Thoracic aorta (tissue), 2 donors: ENCODE results near the gene AKNA. TPM values are rescaled to one million over a fixed set of nuclear protein-coding genes. Genes with fewer than 3 reads are reported as not detected.

Experiments
- ATAC-seq: fragments of 150-250 bp; one replicate; pipeline ENCODE4 v1.8.0; 2017; ENCODE audit warnings: low read depth; ENCODE audit not compliant: insufficient number of reproducible peaks, low FRiP score
- DNase-seq: peaks from one replicate; pipeline ENCODE4 v3.0.0-alpha.2; 2020; ENCODE audit warnings: low spot score
- H3K27ac ChIP-seq, 2 donors: fragments of 200-600 bp; sonication (generic); 1 replicate in 1 of 2; 2 replicates in 1 of 2; pipeline ENCODE4 v1.5.1; 2016; ENCODE audit warnings: mild to moderate bottlenecking in 2 of 2, moderate library complexity in 2 of 2
- H3K27me3 ChIP-seq: fragments of 200-600 bp; sonication (generic); replicated peaks from 2 replicates; pipeline ENCODE4 v1.6.0; 2016; ENCODE audit warnings: mild to moderate bottlenecking; ENCODE audit not compliant: insufficient read depth
- H3K36me3 ChIP-seq: fragments of 200-600 bp; sonication (generic); one replicate; pipeline ENCODE4 v1.5.1; 2016
- H3K4me1 ChIP-seq, 2 donors: fragments of 200-600 bp; sonication (generic); 1 replicate in 1 of 2; 2 replicates in 1 of 2; pipeline versions ENCODE4 v1.5.1 to v1.6.0; 2016; ENCODE audit warnings: low read depth in 2 of 2, mild to moderate bottlenecking in 1 of 2; ENCODE audit not compliant: control insufficient read depth in 1 of 2
- H3K4me3 ChIP-seq: fragments of 200-600 bp; sonication (generic); 2 replicates; pipeline ENCODE4 v1.5.1; 2016; ENCODE audit warnings: mild to moderate bottlenecking
- H3K9me3 ChIP-seq: fragments of 200-600 bp; sonication (generic); 2 replicates; pipeline ENCODE4 v1.5.1; 2016
- total RNA-seq, 2 donors: library from RNA; depleted of rRNA; stranded (reverse); fragments of >200 nt; gene quantifications; one replicate each; pipeline versions ENCODE4 v1.1.0 to v1.2.3, GENCODE V29; 2016
- TF ChIP-seq, protein P1 (sequence below): fragments of 200-600 bp; sonication (generic); IDR thresholded peaks from one replicate; pipeline ENCODE4 v1.5.1; 2019; ENCODE audit warnings: antibody characterized with exemption

AKNA gene
- total RNA-seq, 2 donors from 2014 or later: 34.8 to 68.5 TPM

DNA sequence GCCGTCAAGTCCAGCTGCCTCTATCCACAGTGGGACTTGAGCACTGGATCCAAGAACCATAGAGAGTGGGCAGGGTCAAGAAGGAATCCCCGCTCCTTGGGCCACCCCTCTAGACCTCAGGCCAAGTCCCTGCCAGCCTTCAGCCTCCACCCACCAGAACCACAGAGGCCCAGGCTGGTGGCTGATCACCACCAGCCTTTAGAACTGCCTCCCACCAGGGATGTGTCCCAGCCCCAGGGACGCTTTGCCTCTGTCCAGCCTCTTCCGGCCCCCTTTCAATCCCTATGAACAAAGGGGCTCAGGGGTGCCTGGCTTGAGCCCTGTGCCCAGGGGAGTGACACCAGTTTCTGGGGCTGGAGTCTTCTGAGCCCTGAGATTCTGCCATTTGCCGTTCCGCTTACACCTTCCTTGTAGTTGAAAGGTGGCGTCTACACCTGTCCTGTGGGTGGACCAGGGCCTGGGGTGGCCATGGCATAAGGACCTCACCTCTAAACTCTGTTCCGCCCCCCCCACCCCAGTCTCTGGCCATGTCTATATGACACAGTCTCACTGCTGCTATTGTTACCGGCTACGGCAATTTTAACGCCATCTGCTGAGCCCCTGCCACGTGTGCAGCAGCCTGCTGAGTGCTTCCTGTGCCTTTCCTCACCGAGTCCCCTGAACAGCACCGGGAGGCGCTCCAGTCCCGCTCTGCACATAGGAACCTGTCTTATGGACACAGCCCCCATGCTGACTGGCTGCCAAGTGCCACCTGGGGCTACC, 100.6 kb downstream of the AKNA start:
- TF ChIP-seq, protein P1, sequence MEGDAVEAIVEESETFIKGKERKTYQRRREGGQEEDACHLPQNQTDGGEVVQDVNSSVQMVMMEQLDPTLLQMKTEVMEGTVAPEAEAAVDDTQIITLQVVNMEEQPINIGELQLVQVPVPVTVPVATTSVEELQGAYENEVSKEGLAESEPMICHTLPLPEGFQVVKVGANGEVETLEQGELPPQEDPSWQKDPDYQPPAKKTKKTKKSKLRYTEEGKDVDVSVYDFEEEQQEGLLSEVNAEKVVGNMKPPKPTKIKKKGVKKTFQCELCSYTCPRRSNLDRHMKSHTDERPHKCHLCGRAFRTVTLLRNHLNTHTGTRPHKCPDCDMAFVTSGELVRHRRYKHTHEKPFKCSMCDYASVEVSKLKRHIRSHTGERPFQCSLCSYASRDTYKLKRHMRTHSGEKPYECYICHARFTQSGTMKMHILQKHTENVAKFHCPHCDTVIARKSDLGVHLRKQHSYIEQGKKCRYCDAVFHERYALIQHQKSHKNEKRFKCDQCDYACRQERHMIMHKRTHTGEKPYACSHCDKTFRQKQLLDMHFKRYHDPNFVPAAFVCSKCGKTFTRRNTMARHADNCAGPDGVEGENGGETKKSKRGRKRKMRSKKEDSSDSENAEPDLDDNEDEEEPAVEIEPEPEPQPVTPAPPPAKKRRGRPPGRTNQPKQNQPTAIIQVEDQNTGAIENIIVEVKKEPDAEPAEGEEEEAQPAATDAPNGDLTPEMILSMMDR: no peak
- no peaks in the 10 kb centered on the region for H3K9me3 ChIP-seq
- ATAC-seq (no peak), DNase-seq (no peak)
- no peak overlapping the region for H3K4me3 ChIP-seq
- peaks cover 8% of the 10 kb centered on the region for H3K36me3 ChIP-seq
- peaks cover 6 to 23% of the 10 kb centered on the region in 2 donors for H3K4me1 ChIP-seq
- no peaks in the 10 kb centered on the region for H3K27me3 ChIP-seq
- peak overlapping the region in 1 of 2 donors; percentile 25 for H3K27ac ChIP-seq

DNA sequence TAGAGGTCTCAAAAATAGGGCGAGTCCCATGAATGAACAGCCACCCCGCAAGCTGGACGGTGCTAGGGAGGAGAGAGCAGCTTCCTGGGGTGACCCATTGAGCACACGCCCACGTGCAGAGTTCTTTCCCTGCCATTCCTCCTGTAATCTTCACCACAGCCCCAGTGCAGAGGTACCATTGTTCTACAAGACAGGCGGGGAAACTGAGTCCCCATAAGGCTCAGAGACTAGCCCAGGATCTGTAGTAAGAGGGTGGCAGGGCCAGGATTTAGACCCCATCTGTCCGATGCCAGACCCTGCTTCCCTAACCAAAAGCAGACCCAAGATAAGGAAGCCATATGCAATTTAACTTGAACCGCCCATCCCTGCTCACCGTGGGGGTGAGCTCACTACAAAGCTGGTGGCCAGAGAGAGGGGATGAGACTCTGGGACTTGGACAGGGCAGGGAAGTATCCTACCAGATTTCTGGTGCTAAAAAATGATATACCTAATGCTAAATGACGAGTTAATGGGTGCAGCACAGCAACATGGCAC, 101.6 kb downstream of the AKNA start:
- H3K36me3 ChIP-seq: peaks cover 5% of the 10 kb centered on the region
- no peak overlapping the region for H3K4me3 ChIP-seq
- no peaks in the 10 kb centered on the region for H3K27me3 ChIP-seq
- TF ChIP-seq, protein P1: no peak
- H3K4me1 ChIP-seq: peaks cover 6 to 21% of the 10 kb centered on the region in 2 donors
- ATAC-seq (no peak), DNase-seq (no peak)
- no peak overlapping the region for H3K27ac ChIP-seq
- no peaks in the 10 kb centered on the region for H3K9me3 ChIP-seq

DNA sequence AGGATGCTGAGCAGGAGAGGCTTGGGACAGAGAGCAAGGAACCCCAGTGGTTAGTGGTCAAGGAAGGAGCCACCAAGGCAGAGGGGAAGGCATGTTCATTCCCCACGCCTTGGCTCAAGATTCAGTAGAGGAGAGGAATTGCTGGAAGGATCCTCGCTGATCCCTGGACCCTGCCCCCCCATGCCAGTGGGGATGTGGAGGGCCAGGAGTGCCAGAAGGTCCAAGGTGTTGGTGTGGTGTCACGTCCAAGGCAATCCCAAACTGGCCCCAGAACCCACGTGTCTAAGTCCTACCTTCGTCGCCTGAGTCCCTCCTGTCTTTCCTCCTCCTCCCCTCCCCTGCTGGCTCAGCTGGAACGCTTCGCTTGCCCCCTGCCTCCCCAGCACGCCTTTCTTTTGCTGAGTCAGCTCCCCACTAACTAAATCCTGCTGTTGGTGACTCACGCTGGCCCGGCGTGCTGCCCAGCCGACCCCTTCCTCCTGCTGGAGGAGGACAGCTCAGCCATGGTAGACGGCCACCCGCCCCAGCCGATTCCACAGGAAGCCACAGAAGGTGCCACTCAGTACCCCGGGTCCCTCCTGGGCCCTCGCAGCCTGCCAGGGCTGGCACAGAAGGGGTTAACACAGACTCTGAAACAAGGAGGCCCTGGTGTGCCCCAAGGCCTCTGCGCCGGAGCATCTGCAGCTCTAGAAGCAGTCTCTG, 102.5 kb downstream of the AKNA start:
- Histone ChIP-seq H3K27me3 (no peaks in the 10 kb centered on the region), H3K27ac (no peak overlapping the region)
- ATAC-seq: no peak

DNA sequence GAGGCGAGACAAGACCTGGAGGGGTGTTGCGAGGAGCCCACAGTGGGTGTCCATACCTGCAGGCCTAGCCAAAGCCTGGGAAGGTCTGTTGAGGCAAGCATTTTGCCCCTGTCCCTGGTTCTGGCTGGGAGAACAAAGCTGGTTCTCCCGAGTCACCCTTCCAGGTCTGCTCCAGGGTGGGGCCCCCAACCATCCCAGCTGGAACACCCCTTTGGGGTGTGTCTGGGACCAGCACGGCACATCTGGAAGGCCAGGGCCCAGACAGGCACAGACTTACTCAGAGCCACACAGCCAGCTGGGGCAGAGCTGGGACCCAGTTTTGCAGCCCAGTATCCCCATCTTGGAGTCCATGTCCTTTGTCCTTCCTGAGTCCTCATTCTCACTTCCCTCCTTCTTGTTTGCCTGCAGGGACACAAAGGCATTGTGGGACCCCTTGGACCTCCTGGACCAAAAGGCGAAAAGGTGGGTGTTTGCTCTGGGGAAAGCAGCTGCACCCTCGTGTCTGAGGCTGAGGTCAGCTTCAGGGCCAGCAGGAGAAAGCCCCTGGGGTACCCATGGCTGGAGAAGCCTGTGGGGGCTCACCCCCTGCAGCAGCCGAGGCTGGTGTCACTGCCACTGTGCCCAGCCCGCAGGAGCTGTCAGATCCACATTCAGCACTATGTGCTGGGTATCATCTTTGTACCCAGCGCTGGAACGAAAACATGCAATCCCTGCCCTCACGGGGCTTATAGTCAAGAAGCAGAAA, 103.3 kb downstream of the AKNA start:
- Histone ChIP-seq H3K27me3 (no peaks in the 10 kb centered on the region), H3K27ac (no peak overlapping the region), H3K4me3 (no peak overlapping the region), H3K4me1 (peaks cover 6 to 22% of the 10 kb centered on the region in 2 donors), H3K9me3 (no peaks in the 10 kb centered on the region), H3K36me3 (peaks cover 5% of the 10 kb centered on the region)
- TF ChIP-seq, protein P1: no peak
- DNase-seq (no peak), ATAC-seq (no peak)

More for the DNA sequence above, 102.5 kb downstream of the AKNA start:
- Histone ChIP-seq H3K4me3 (no peak overlapping the region), H3K36me3 (peaks cover 5% of the 10 kb centered on the region), H3K9me3 (no peaks in the 10 kb centered on the region), H3K4me1 (peaks cover 6 to 21% of the 10 kb centered on the region in 2 donors)
- TF ChIP-seq, protein P1: peak; percentile 18
- peak; percentile 38 for DNase-seq

Other genes starting within 250 kb of the AKNA start
- 10 to 100 TPM; 18.5 to 57.1 TPM for gene COL27A1, start 232.4 kb downstream of the AKNA start, total RNA-seq
- not detected for gene ORM1, start 64.9 kb downstream of the AKNA start, total RNA-seq
- gene ORM2, start 58.1 kb downstream of the AKNA start, total RNA-seq: not detected
- 1 to 10 TPM; 4.1 to 5.1 TPM for gene WHRN, start 117.5 kb upstream of the AKNA start, total RNA-seq
- 100 to 1,000 TPM; 109 to 153 TPM for gene ATP6V1G1, start 199.8 kb upstream of the AKNA start, total RNA-seq
- gene TMEM268, start 223.3 kb upstream of the AKNA start, total RNA-seq: 10 to 100 TPM in 1 of 2 donors, 1 to 10 TPM in 1; 7.7 to 10.9 TPM